PC-3 (cell line): ENCODE results near the gene SPON2. TPM values are rescaled to one million over a fixed set of nuclear protein-coding genes. Genes with fewer than 3 reads are reported as not detected.

Source experiments
- ATAC-seq: fragments of 200-7000 bp; cut with Tn5 transposase; 2 replicates; pipeline ENCODE4 v1.9.1; 2020; ENCODE audit warnings: mild to moderate bottlenecking, moderate library complexity
- BruUV-seq: library from RNA; stranded (reverse); fragments of 400-500 nt; replicated peaks from 2 replicates; lab custom pipeline; 2021; lab: Mats Ljungman, UMichigan
- CTCF ChIA-PET: fragments of 300-600 bp; sonication (Branson Sonifier 250); formaldehyde crosslinking; loops from one replicate; lab custom pipeline; 2022; ENCODE audit warnings: antibody characterized with exemption; lab: Charles Lee
- POLR2A ChIA-PET: fragments of 300-600 bp; sonication (Branson Sonifier 250); formaldehyde crosslinking; loops from one replicate; lab custom pipeline; 2022; ENCODE audit warnings: antibody characterized with exemption; ENCODE audit not compliant: unreplicated experiment; lab: Charles Lee
- DNase-seq: peaks from one replicate; pipeline ENCODE4 v3.0.0-alpha.2; 2015
- H2AFZ ChIP-seq: fragments of 300-600 bp; sonication (generic); 2 replicates; pipeline ENCODE4 v1.6.0; 2016; ENCODE audit warnings: antibody characterized with exemption, low read length
- H3F3A ChIP-seq: fragments of 300-600 bp; sonication (generic); one replicate; pipeline ENCODE4 v1.6.0; 2017; ENCODE audit warnings: antibody characterized with exemption, low read length, control low read depth, mild to moderate bottlenecking; ENCODE audit not compliant: unreplicated experiment
- H3K27ac ChIP-seq: fragments of 300-600 bp; sonication (generic); 2 replicates; pipeline ENCODE4 v1.5.1; 2016; ENCODE audit warnings: mild to moderate bottlenecking, low read length
- H3K27me3 ChIP-seq: fragments of 300-600 bp; sonication (generic); 2 replicates; pipeline ENCODE4 v1.6.1; 2016; ENCODE audit warnings: low read length, mixed read lengths
- H3K36me3 ChIP-seq: fragments of 300-600 bp; sonication (generic); 2 replicates; pipeline ENCODE4 v1.6.1; 2016; ENCODE audit warnings: low read depth, mixed run types, low read length, mixed read lengths
- H3K4me1 ChIP-seq: fragments of 300-600 bp; sonication (generic); 2 replicates; pipeline ENCODE4 v1.5.1; 2016; ENCODE audit warnings: low read length; ENCODE audit not compliant: insufficient read depth
- H3K4me2 ChIP-seq: fragments of 300-600 bp; sonication (generic); 2 replicates; pipeline ENCODE4 v1.6.0; 2016; ENCODE audit warnings: low read length
- H3K4me3 ChIP-seq: fragments of 300-600 bp; sonication (generic); 2 replicates; pipeline ENCODE4 v1.5.1; 2016; ENCODE audit warnings: mild to moderate bottlenecking, low read length, mixed read lengths
- H3K79me2 ChIP-seq: fragments of 300-600 bp; sonication (generic); 2 replicates; pipeline ENCODE4 v1.6.1; 2017; ENCODE audit warnings: low read length, mixed read lengths
- H3K9ac ChIP-seq: fragments of 300-600 bp; sonication (generic); 2 replicates; pipeline ENCODE4 v1.6.0; 2016; ENCODE audit warnings: mild to moderate bottlenecking, low read length
- H3K9me2 ChIP-seq: fragments of 300-600 bp; sonication (generic); replicated peaks from 2 replicates; pipeline ENCODE4 v1.6.1; 2016; ENCODE audit warnings: mixed run types, low read length, mixed read lengths
- H3K9me3 ChIP-seq: fragments of 300-600 bp; sonication (generic); 2 replicates; pipeline ENCODE4 v1.6.1; 2016; ENCODE audit warnings: low read length, mixed read lengths
- H4K20me1 ChIP-seq: fragments of 300-600 bp; sonication (generic); 2 replicates; pipeline ENCODE4 v1.6.1; 2016; ENCODE audit warnings: low read length, mixed read lengths
- EZH2 ChIP-seq: fragments of 300-600 bp; sonication (generic); IDR thresholded peaks from one replicate; pipeline ENCODE4 v1.6.1; 2017; ENCODE audit warnings: antibody characterized with exemption, mild to moderate bottlenecking, low read length; ENCODE audit not compliant: unreplicated experiment
- EZH2phosphoT487 ChIP-seq: fragments of 300-600 bp; sonication (generic); IDR thresholded peaks from 2 replicates; pipeline ENCODE4 v1.6.1; 2018; ENCODE audit warnings: mild to moderate bottlenecking, antibody characterized with exemption, low read length, borderline replicate concordance
- intact Hi-C: fragments of 100-400 bp; cut with micrococcal nuclease; formaldehyde crosslinking; loops from 2 replicates; pipeline ENCODE4 v1.9.0; 2023
- total RNA-seq: library from RNA; depleted of rRNA; stranded (reverse); fragments of >200 nt; gene quantifications from 2 replicates; pipeline ENCODE4 v1.2.3, GENCODE V29; 2014
- TF ChIP-seq, protein P1 (sequence below): fragments of 300-600 bp; sonication (generic); conservative IDR thresholded peaks from 2 replicates; pipeline ENCODE4 v1.5.1; 2017; ENCODE audit warnings: antibody characterized with exemption, low read depth, mild to moderate bottlenecking, low read length

Gene SPON2
- total RNA-seq, 1 experiment from 2014 or later: 0.80 TPM

DNA sequence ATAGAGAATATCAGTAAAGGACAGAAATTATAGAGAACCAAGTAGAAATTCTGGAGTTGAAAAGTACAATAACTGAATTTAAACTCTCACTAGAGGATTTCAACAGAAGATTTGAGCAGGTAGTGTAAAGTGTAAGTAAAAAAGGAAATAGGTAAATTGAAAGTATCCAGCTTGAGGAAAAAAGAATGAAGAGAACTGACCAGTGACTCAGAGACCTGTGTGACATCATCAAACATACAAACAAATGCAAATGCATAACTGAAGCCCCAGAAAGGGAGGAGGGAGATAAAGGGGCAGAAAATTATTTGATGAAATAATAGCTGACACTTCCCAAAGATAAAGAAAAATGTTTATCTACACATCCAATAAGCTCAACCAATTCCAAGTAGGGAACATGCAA is 8.3 kb upstream of the SPON2 start:
- Histone ChIP-seq H3K36me3 (no peaks in the 10 kb centered on the region), H4K20me1 (no peaks in the 10 kb centered on the region), H3K9ac (no peak overlapping the region), H3K27ac (no peak overlapping the region), H2AFZ (no peak overlapping the region), H3K79me2 (no peaks in the 10 kb centered on the region), H3K4me2 (no peak overlapping the region), H3K9me3 (no peaks in the 10 kb centered on the region), H3K9me2 (no peaks in the 10 kb centered on the region), H3K4me1 (peaks cover 5% of the 10 kb centered on the region; the same call in 1 of the 2 replicates), H3F3A (no peaks in the 10 kb centered on the region), H3K4me3 (no peak overlapping the region), H3K27me3 (no peaks in the 10 kb centered on the region)
- BruUV-seq: no TSS peak
- intact Hi-C loops: no loop called here
- POLR2A ChIA-PET: no interaction called here
- CTCF ChIA-PET: no interaction called here
- TF ChIP-seq EZH2phosphoT487 (no peak), EZH2 (no peak)
- TF ChIP-seq, protein P1, sequence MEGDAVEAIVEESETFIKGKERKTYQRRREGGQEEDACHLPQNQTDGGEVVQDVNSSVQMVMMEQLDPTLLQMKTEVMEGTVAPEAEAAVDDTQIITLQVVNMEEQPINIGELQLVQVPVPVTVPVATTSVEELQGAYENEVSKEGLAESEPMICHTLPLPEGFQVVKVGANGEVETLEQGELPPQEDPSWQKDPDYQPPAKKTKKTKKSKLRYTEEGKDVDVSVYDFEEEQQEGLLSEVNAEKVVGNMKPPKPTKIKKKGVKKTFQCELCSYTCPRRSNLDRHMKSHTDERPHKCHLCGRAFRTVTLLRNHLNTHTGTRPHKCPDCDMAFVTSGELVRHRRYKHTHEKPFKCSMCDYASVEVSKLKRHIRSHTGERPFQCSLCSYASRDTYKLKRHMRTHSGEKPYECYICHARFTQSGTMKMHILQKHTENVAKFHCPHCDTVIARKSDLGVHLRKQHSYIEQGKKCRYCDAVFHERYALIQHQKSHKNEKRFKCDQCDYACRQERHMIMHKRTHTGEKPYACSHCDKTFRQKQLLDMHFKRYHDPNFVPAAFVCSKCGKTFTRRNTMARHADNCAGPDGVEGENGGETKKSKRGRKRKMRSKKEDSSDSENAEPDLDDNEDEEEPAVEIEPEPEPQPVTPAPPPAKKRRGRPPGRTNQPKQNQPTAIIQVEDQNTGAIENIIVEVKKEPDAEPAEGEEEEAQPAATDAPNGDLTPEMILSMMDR: no peak
- ATAC-seq: no peak
- no peak for DNase-seq

DNA sequence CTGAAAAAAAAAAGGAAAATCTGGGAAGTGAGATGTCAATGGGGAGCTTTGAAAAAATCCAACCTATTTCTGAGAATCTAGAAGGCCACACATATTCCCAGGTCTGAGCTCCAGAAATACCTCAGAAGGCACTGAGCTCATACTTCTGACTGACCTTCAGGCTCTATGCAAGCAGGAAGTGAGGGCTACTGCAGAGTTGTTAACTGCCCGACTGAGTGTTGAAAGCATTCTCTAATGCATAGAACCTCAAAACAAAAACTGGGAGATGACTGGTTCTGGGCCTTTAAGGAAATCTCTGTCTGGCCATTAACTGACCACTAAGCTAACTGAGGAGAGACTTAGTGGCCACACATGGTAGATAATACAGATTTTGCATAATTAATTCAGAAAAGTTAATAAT is 7.6 kb upstream of the SPON2 start:
- Histone ChIP-seq H3K36me3 (no peaks in the 10 kb centered on the region), H3K9ac (no peak overlapping the region), H3K4me2 (no peak overlapping the region), H3K79me2 (no peaks in the 10 kb centered on the region), H4K20me1 (no peaks in the 10 kb centered on the region), H3K9me2 (no peaks in the 10 kb centered on the region), H3K9me3 (no peaks in the 10 kb centered on the region), H3K4me1 (peaks cover 5% of the 10 kb centered on the region; the same call in 1 of the 2 replicates), H3K4me3 (no peak overlapping the region), H3F3A (no peaks in the 10 kb centered on the region), H2AFZ (no peak overlapping the region), H3K27ac (no peak overlapping the region), H3K27me3 (no peaks in the 10 kb centered on the region)
- no TSS peak for BruUV-seq
- intact Hi-C loops: no loop called here
- POLR2A ChIA-PET: no interaction called here
- no peak for ATAC-seq
- CTCF ChIA-PET: no interaction called here
- no peak for DNase-seq
- TF ChIP-seq EZH2 (no peak), EZH2phosphoT487 (no peak)
- TF ChIP-seq, protein P1: no peak

DNA sequence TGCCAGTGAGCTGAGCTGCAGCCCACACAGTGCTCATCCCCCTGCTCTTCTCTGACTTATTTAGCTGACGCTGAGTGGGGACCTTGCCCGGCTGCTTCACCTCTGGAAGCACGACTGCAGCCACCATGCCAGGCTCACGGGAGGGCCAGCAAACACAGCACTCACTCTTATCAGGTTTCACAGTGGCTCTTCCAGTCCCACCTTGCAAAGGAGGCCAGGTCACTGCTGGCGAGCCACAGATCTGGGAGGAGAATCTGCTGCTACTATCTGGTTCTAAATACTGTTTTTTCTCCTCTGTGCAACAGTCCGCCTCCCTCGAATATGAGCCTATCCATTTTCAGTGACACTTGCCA is 6.7 kb upstream of the SPON2 start:
- Histone ChIP-seq H3K9ac (no peak overlapping the region), H3K27ac (no peak overlapping the region), H2AFZ (no peak overlapping the region), H3K9me3 (no peaks in the 10 kb centered on the region), H3K4me2 (no peak overlapping the region), H3F3A (no peaks in the 10 kb centered on the region), H3K79me2 (no peaks in the 10 kb centered on the region), H3K36me3 (no peaks in the 10 kb centered on the region), H4K20me1 (no peaks in the 10 kb centered on the region), H3K9me2 (no peaks in the 10 kb centered on the region), H3K4me1 (peaks cover 5% of the 10 kb centered on the region; the same call in 1 of the 2 replicates), H3K27me3 (no peaks in the 10 kb centered on the region), H3K4me3 (no peak overlapping the region)
- ChIA-PET CTCF (no interaction called here), POLR2A (no interaction called here)
- BruUV-seq: no TSS peak
- no peak for DNase-seq
- no peak for ATAC-seq
- TF ChIP-seq EZH2 (no peak), EZH2phosphoT487 (no peak)
- TF ChIP-seq, protein P1: no peak
- intact Hi-C loops: no loop called here
